ENCODE results near the gene LMNA. TPM values are rescaled to one million over a fixed set of nuclear protein-coding genes. Genes with fewer than 3 reads are reported as not detected.

Gene LMNA
- polyA plus RNA-seq, 1 of the 3 experiments (the other 2 are of a cell fraction): 983 TPM

GRCh38 chr1:156152628-156153027 lies 38.1 kb downstream of the LMNA start:
- Histone ChIP-seq H3K36me3 (replicated peaks in 1 of 2; ENCODE audit: control insufficient read depth in 1 of 2, insufficient read depth in 2 of 2, low read length in 1 of 2) (no peaks in the 10 kb centered on the region), H2AFZ (ENCODE audit: low read depth) (no peak overlapping the region), H3K4me2 (no peak overlapping the region), H3K4me3 (ENCODE audit: low read depth in 2 of 2, low read length in 1 of 2) (no peak overlapping the region), H3K27ac (ENCODE audit: low read depth in 2 of 2, low read length in 1 of 2) (no peak overlapping the region), H3K4me1 (ENCODE audit: control insufficient read depth in 1 of 2, insufficient read depth in 2 of 2, low read depth in 1 of 2, low read length in 1 of 2) (no peaks in the 10 kb centered on the region), H4K20me1 (ENCODE audit: insufficient read depth) (no peaks in the 10 kb centered on the region), H3K79me2 (ENCODE audit: insufficient read depth) (no peaks in the 10 kb centered on the region), H3K27me3 (ENCODE audit: insufficient read depth) (no peaks in the 10 kb centered on the region), H3K9ac (no peak overlapping the region), H3F3A (replicated peaks; ENCODE audit: insufficient read depth) (peaks cover 7% of the 10 kb centered on the region), H3K9me2 (no peaks in the 10 kb centered on the region), H3K9me3 (no peaks in the 10 kb centered on the region)
- ChIA-PET CTCF (interaction anchor here (0.7 to 8.0 kb wide), 3 partner anchors 11 to 74 kb away, joined by 3 to 114 read pairs (median 3); no protein-coding TSS in a partner anchor), POLR2A (no interaction called here)
- TF ChIP-seq REST (IDR thresholded peaks at IDR 0.05; ENCODE audit: low read depth, low read length) (no peak), CHD2 (IDR thresholded peaks at IDR 0.05; ENCODE audit: low read length, partially characterized antibody) (no peak), MXI1 (IDR thresholded peaks at IDR 0.05; ENCODE audit: low read depth, low read length) (no peak), RAD21 (IDR thresholded peaks at IDR 0.05; ENCODE audit: low read length) (no peak), SIN3A (IDR thresholded peaks at IDR 0.05; ENCODE audit: borderline replicate concordance, low read depth, low read length) (no peak), CTCF (IDR thresholded peaks at IDR 0.05) (no peak), RCOR1 (IDR thresholded peaks at IDR 0.05; ENCODE audit: low read length) (no peak), MAX (IDR thresholded peaks at IDR 0.05; ENCODE audit: low read depth) (no peak), RFX5 (IDR thresholded peaks at IDR 0.05; ENCODE audit: low read length) (no peak)
- 27% methylated on average over 1 of the region's 5 CpGs for WGBS (ENCODE audit: low lambda C conversion rate)
- no peak for DNase-seq

GRCh38 chr1:156153362-156153761 lies 38.9 kb downstream of the LMNA start, which contains the start of gene SEMA4A:
Gene SEMA4A (plus strand): TSS chr1:156153585. CDS start chr1:156154579, 994 bp downstream.
- TF ChIP-seq MEF2A (IDR thresholded peaks at IDR 0.05; ENCODE audit: borderline replicate concordance, low read depth) (no peak), SIN3A (IDR thresholded peaks at IDR 0.05; ENCODE audit: borderline replicate concordance, low read depth, low read length) (no peak), ELF1 (IDR thresholded peaks at IDR 0.05) (no peak), FOXM1 (IDR thresholded peaks at IDR 0.05; ENCODE audit: low read depth) (no peak), PBX3 (IDR thresholded peaks at IDR 0.05) (no peak), CHD2 (IDR thresholded peaks at IDR 0.05; ENCODE audit: low read length, partially characterized antibody) (no peak), FOSL2 (IDR thresholded peaks at IDR 0.05; ENCODE audit: borderline replicate concordance, low read depth) (no peak), IRF3 (IDR thresholded peaks at IDR 0.05; ENCODE audit: low read depth, low read length) (no peak), RCOR1 (IDR thresholded peaks at IDR 0.05; ENCODE audit: low read length) (no peak)
- DNase-seq: no peak
- CTCF ChIA-PET: interaction anchor here (0.6 to 2.5 kb wide), 4 partner anchors 11 to 106 kb away, joined by 3 to 10 read pairs (median 3); no protein-coding TSS in a partner anchor
- Histone ChIP-seq H4K20me1 (ENCODE audit: insufficient read depth) (no peaks in the 10 kb centered on the region), H3K79me2 (ENCODE audit: insufficient read depth) (no peaks in the 10 kb centered on the region), H3K27ac (ENCODE audit: low read depth in 2 of 2, low read length in 1 of 2) (no peak within 1 kb of the TSS), H3K9me2 (no peaks in the 10 kb centered on the region), H3K4me1 (ENCODE audit: control insufficient read depth in 1 of 2, insufficient read depth in 2 of 2, low read depth in 1 of 2, low read length in 1 of 2) (no peaks in the 10 kb centered on the region), H2AFZ (ENCODE audit: low read depth) (no peak within 1 kb of the TSS; the same call in 1 of the 2 replicates), H3K27me3 (ENCODE audit: insufficient read depth) (no peaks in the 10 kb centered on the region), H3K9me3 (no peaks in the 10 kb centered on the region), H3K9ac (no peak within 1 kb of the TSS), H3K4me3 (ENCODE audit: low read depth in 2 of 2, low read length in 1 of 2) (no peak within 1 kb of the TSS), H3K36me3 (replicated peaks in 1 of 2; ENCODE audit: control insufficient read depth in 1 of 2, insufficient read depth in 2 of 2, low read length in 1 of 2) (no peaks in the 10 kb centered on the region), H3F3A (replicated peaks; ENCODE audit: insufficient read depth) (peaks cover 3% of the 10 kb centered on the region), H3K4me2 (no peak within 1 kb of the TSS)
- WGBS (ENCODE audit: low lambda C conversion rate): 82% methylated on average over 8 of the region's 10 CpGs
- POLR2A ChIA-PET: no interaction called here

Data from SK-N-SH (cell line).